HT1080 (cell line): Measurements from ENCODE around the gene TCEA3. TPM values are rescaled to one million over a fixed set of nuclear protein-coding genes. Genes with fewer than 3 reads are reported as not detected.
A peak's percentile ranks its signal among the peaks of the same experiment; 100 is the strongest.

Experiments used
- DNase-seq: peaks from one replicate; pipeline ENCODE4 v3.0.0-alpha.2; 2015; ENCODE audit warnings: low read depth
- polyA plus RNA-seq, 2 experiments: library from polyadenylated mRNA; depleted of rRNA; stranded (reverse); fragments of >200 nt; gene quantifications; 2 replicates each; pipeline ENCODE4 v1.2.3, GENCODE V29; 2015
- total RNA-seq: library from RNA; depleted of rRNA; stranded (reverse); fragments of >200 nt; shearing (Covaris generic); gene quantifications from 2 replicates; pipeline ENCODE4 v1.2.3, GENCODE V29; 2014; rRNA removed

The TCEA3 gene
- total RNA-seq, result 1.2 and 1.4 TPM in 2 replicates
- polyA plus RNA-seq (2015; cell fraction: cytosol; rRNA removed), result 0.43 and 0.85 TPM in 2 replicates
- 0.48 and 1.3 TPM in 2 replicates for polyA plus RNA-seq (2015; cell fraction: nucleus; rRNA removed)

- DNase-seq, result no peak
Observed at GRCh38 chr1:23424293-23425192, at the start of gene TCEA3. Gene TCEA3, minus strand, starts transcription at chr1:23424748. Its CDS starts 115 bp downstream, at chr1:23424633.

- DNase-seq, result no peak
Observed at GRCh38 chr1:23473037-23473800, 48.7 kb upstream of the TCEA3 start.

GRCh38 chr1:23472351-23473036 is 47.9 kb upstream of the TCEA3 start:
- DNase-seq, result no peak

DNA sequence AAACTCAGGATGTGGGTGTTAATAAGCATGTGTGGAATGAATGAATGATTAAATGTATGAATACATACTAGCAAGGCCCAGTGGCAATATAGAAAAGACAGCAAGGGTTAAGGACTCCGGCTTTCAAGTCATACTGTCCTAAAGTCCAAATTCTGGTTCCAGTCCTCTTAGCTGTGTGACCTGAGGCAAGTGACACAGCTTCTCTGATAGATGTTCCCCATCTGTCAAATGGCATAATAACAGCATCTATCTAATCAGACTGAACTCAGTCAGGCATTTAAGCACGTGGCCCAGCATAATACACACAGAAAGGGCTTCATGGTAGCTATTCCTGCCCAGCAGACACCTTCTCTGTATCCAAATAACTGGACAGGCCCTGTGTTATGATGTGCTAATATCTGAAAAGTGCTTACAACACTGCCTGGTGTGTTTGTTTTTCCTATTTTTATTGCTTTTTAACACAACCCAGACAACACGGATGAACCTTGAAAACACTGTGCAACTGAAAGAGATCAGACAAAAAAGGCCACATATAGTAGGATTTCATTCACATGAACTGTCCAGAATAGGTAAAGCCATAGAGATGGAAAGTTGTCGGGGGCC is 47.0 kb upstream of the TCEA3 start:
- DNase-seq, result no peak

DNA sequence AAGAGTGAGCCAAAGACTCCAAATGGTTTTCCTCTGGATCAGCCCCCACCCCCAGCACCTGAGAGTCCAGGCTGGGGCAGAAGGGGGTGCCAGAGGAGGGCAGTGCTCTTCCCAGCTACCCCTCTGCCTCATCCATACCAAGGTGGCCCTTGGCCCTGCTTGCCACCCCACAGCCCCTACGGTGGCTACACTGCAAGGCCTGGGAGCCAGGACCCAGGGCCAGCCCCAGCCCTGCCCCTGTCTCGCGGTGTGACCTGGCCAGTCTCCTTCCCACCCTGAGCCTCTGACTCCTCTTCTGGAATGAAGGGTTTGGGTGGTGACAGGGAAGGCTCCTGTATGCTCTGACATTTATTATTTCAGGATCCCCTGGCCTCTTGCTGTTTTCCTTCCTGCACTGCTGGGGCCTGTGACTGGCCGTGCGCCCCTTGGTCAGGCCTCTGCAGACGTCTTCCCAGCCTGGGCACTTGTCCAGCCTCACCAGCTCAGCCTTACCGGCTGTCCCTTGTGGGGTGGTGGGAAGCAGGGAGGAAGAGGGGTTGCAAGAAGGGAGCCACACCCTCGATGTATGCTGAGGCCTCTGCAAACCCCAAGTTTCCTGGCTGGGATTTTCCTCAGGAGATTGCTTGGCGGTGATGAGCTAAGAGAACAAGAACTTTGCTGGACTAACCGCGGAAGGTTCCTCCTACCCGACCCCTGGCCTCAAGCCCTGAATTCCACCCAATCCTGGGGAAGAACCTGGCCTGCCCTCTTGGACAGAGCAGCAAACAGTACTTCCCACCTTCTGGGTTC is 45.9 kb upstream of the TCEA3 start:
- peak; percentile 60 for DNase-seq

GRCh38 chr1:23469372-23469982 is 44.9 kb upstream of the TCEA3 start:
- DNase-seq, result no peak

- no peak for DNase-seq
Observed at GRCh38 chr1:23466423-23466989, 42.0 kb upstream of the TCEA3 start.

- no peak for DNase-seq
Observed at GRCh38 chr1:23463286-23463685, 38.7 kb upstream of the TCEA3 start.

DNA sequence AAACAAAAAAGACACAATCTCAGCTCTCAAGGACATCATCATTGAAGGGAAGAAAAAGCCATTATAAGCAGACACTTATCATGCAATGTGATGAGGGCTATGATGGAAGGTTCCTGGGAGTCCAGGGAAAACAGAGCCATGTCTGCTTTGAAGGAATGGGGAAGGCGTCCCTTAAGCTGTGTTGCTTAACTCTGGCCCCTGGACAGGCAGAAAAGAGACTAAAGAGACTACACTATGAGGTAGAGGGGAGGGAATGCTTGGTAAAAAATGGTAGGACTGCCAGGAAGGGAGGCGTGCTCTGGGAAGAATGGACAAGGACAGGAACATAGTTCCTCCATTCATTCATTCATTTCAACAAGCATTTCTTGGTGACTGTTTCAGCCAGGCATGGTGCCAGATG is 38.2 kb upstream of the TCEA3 start:
- DNase-seq, result no peak

DNA sequence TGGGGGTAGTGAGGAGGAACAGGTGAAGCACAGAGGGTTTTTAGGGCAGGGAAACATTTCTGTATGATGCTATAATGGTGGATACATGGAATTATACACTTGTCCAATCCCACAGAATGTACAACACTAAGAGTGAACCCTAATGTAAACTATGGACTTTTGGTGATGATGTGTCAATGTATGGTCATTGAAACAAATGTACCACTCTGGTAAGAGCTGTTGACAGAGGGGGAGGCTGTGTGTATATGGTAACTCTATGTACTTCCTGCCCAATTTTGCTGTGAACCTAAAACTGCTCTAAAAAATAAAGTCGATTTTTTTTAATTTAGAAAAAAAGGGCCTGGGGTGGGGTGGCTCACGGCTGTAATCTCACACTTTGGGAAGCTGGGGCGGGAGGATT is 36.5 kb upstream of the TCEA3 start:
- no peak for DNase-seq

GRCh38 chr1:23460519-23460918 is 36.0 kb upstream of the TCEA3 start:
- no peak for DNase-seq

DNA sequence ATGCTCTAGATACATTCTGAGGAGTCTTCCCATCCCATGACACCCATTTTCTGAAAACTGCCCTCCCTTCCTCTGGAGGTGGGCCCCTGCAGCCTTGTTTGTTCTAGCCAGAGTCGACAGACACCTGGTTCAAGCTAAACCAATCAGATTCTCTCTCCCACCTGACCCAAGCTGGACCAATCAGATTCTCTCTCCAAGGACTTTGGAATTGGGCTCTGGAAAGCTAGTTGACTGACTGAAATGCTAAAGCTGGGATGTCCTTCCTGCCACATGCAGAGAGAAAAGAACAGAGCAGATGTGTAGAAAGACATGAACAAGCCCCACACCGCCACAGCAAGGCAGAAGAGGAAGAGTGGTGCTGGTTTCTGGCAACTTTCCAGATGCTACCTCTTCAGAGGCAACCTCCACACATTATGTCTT is 34.8 kb upstream of the TCEA3 start:
- DNase-seq, result no peak

- peak; percentile 89 for DNase-seq
Observed at GRCh38 chr1:23456226-23456625, 31.7 kb upstream of the TCEA3 start.

DNA sequence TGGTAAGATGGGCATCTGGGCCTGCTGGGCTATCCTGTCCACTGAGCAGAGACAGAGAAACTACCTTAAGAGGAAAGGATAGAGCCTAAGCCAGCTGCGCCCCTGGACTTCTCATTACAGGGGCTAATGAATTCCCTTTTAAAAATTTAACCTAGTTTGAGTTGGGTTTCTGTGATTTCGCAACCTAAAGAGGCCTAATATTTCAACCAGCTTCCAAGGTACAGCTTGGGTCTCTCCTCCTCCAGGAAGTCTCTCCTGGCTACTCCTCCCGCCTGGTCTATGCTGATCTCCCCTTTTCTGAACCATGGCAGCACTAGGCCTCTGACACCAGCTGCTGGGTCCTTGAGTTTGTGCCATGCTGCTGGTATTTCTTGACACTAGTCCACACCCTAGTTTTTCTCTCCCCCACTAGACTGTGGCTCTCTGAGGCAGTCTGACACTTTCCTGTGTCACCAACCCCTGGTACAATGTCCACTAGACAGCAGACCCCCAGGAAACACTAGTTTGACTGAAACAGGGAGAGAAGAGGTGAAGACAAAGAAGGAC is 29.0 kb upstream of the TCEA3 start:
- no peak for DNase-seq

GRCh38 chr1:23452011-23452411 is 27.5 kb upstream of the TCEA3 start:
- DNase-seq, result peak; percentile 49

DNA sequence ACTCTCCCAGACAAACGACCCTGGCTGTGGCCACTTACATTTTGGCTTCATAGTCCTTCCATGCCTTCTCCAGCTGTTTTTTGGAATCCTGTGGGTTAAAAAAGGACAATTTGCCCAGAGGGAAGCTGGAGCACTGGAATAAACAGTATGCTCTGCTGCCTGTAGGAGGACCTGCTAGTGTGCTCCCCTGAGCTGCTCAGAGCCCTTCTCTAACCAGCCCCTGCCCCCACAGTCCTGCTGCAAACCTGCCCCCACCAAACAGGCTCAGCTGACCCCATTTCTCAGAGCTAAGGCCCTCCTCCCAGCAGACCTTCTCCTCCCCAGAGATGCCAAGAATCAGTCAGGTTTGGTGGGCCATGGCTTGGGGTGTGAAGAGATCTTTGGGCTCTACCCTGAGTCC is 26.9 kb upstream of the TCEA3 start:
- DNase-seq, result no peak

DNA sequence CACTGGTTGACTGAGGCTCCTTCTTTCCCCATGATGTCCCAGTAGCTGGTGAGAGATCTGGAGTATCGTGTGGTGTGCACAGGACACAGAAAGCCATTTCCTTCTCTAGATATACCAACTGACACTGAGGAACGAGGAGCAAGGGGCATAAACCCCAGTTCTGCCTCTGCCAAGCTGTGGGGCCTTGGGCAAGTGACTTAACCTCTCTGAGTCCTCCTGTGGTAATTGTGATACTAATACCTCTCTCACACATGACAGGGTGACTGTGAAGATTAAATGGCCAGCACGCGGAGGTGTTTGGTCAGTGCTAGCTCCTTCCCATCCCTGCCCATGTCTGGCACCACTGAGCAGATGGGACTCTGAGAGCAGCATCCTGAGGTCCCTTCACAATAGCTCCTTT is 26.3 kb upstream of the TCEA3 start:
- no peak for DNase-seq

DNA sequence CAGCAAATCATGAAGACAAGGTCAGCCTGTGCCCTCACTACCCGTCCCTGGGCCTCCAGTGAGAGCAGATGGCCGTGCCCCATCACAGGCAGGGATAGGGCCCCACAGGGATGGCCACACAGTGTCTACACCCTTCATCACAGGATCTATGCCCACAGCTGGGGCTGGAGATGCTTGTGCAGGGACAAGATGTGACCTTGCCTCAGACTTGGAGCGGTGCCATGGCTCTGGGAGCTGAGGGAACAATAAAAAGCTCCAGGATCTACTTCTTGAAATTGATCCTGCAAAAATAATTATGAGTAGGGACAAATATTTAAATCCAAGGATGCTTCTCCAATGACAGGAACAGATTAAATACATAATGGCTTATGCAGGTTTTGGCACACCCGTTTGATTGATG is 25.4 kb upstream of the TCEA3 start:
- DNase-seq, result no peak

DNA sequence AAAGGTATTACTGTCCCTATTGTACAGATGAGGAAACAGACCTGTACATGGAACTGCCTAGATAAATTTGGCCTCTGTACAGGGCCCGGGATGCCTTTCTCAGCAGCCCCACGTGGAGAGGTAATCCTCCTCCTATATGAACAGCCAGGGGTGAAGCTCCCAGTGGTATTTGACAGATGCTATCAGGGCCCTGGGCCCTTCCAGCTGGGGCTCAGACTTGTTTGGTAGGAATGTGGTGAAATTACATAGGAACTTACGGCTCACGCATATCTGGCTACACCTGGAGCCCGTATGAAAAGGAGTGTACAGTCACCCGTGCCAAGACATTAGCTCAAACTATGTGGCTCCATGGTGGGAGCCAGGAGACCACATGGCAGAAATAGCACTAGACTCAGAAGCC is 24.8 kb upstream of the TCEA3 start:
- DNase-seq, result no peak
